Stimulated activated CD8-positive, alpha-beta memory T cell treated with anti-CD3 and anti-CD28 coated beads, Interleukin-7, amount 100 ng/mL, for 4 hours (primary cell): ENCODE results near the gene NR6A1.

ENCODE experiments used
- DNase-seq, 2 donors: peaks; one replicate each; pipeline ENCODE4 v3.0.0-alpha.2; 2020; ENCODE audit warnings: low read depth in 2 of 2

The NR6A1 gene

GRCh38 chr9:124527781-124528180, 243.3 kb downstream of the NR6A1 start:
- DNase-seq = no peak

GRCh38 chr9:124526174-124526573, 244.9 kb downstream of the NR6A1 start:
- DNase-seq = no peak

- DNase-seq = no peak
Observed at GRCh38 chr9:124522121-124523098, 248.7 kb downstream of the NR6A1 start.

GRCh38 chr9:124521142-124521541, 250.0 kb downstream of the NR6A1 start:
- no peak for DNase-seq

GRCh38 chr9:124520206-124520596, 250.9 kb downstream of the NR6A1 start:
- no peak for DNase-seq

GRCh38 chr9:124518116-124518515, 253.0 kb downstream of the NR6A1 start:
- no peak for DNase-seq

- no peak for DNase-seq
Observed at GRCh38 chr9:124517600-124517999, 253.5 kb downstream of the NR6A1 start.

GRCh38 chr9:124514874-124515273, 256.2 kb downstream of the NR6A1 start:
- no peak for DNase-seq

GRCh38 chr9:124514125-124514524, 257.0 kb downstream of the NR6A1 start:
- no peak for DNase-seq

GRCh38 chr9:124513376-124513994, 257.6 kb downstream of the NR6A1 start:
- DNase-seq = no peak

- DNase-seq = no peak
Observed at GRCh38 chr9:124512806-124513204, 258.3 kb downstream of the NR6A1 start.

- no peak for DNase-seq
Observed at GRCh38 chr9:124511891-124512805, 259.0 kb downstream of the NR6A1 start.

GRCh38 chr9:124511426-124511840, 259.7 kb downstream of the NR6A1 start:
- DNase-seq = no peak

GRCh38 chr9:124510650-124511425, 260.3 kb downstream of the NR6A1 start:
- no peak for DNase-seq

GRCh38 chr9:124507880-124508423, 263.2 kb downstream of the NR6A1 start:
- no peak for DNase-seq

- DNase-seq = no peak
Observed at GRCh38 chr9:124506931-124507879, 263.9 kb downstream of the NR6A1 start, which contains the start of gene NR5A1. Gene NR5A1, minus strand, starts transcription at chr9:124507399. Its CDS starts 4,004 bp downstream, at chr9:124503395.

- DNase-seq = no peak
Observed at GRCh38 chr9:124506433-124506832, 264.7 kb downstream of the NR6A1 start.

- DNase-seq = no peak
Observed at GRCh38 chr9:124505901-124506346, 265.2 kb downstream of the NR6A1 start.
